ENCODE results near the gene GMDS.

Gene GMDS

GRCh38 chr6:2208468-2208867 lies 36.9 kb downstream of the GMDS start:
- no peak overlapping the region for H3K4me3 ChIP-seq (IDR thresholded peaks at IDR 0.05; ENCODE audit: insufficient read depth, low read depth, low read length)
- H3K4me1 ChIP-seq (ENCODE audit: low read depth, poor library complexity, severe bottlenecking), result peaks cover 3% of the 10 kb centered on the region
- H3K9ac ChIP-seq, result no peak overlapping the region
- 0 out of 2 replicates have a peak, but pooled peaks cover 4% of the 10 kb centered on the region for H4K20me1 ChIP-seq (ENCODE audit: insufficient read depth)
- no peak overlapping the region for H3K4me2 ChIP-seq
- H3K79me2 ChIP-seq (ENCODE audit: insufficient read depth, low read depth), result no peaks in the 10 kb centered on the region
- H3K27me3 ChIP-seq (ENCODE audit: insufficient read depth, low read depth), result no peaks in the 10 kb centered on the region
- no peaks in the 10 kb centered on the region for H3K36me3 ChIP-seq (ENCODE audit: insufficient read depth)
- no peak for TF ChIP-seq CTCF (conservative IDR thresholded peaks at IDR 0.05; ENCODE audit: low read depth, low read length)
- H3K27ac ChIP-seq, result no peak overlapping the region
- H2AFZ ChIP-seq (ENCODE audit: low read depth), result no peak overlapping the region

- no peaks in the 10 kb centered on the region for H3K27me3 ChIP-seq (ENCODE audit: insufficient read depth, low read depth)
Observed at GRCh38 chr6:2205396-2205795, 40.0 kb downstream of the GMDS start.

GRCh38 chr6:2204272-2204671 lies 41.1 kb downstream of the GMDS start:
- no peak for TF ChIP-seq CTCF (conservative IDR thresholded peaks at IDR 0.05; ENCODE audit: low read depth, low read length)
- Histone ChIP-seq H3K4me1 (ENCODE audit: low read depth, poor library complexity, severe bottlenecking) (no peaks in the 10 kb centered on the region), H2AFZ (ENCODE audit: low read depth) (no peak overlapping the region), H3K27ac (no peak overlapping the region), H3K4me2 (no peak overlapping the region), H3K9ac (no peak overlapping the region), H4K20me1 (ENCODE audit: insufficient read depth) (0 out of 2 replicates have a peak, but pooled peaks cover 4% of the 10 kb centered on the region), H3K27me3 (ENCODE audit: insufficient read depth, low read depth) (no peaks in the 10 kb centered on the region), H3K4me3 (IDR thresholded peaks at IDR 0.05; ENCODE audit: insufficient read depth, low read depth, low read length) (no peak overlapping the region), H3K36me3 (ENCODE audit: insufficient read depth) (no peaks in the 10 kb centered on the region), H3K79me2 (ENCODE audit: insufficient read depth, low read depth) (no peaks in the 10 kb centered on the region)

More at GRCh38 chr6:2205396-2205795, 40.0 kb downstream of the GMDS start:
- H3K79me2 ChIP-seq (ENCODE audit: insufficient read depth, low read depth), result no peaks in the 10 kb centered on the region
- H3K4me3 ChIP-seq (IDR thresholded peaks at IDR 0.05; ENCODE audit: insufficient read depth, low read depth, low read length), result no peak overlapping the region
- no peak overlapping the region for H2AFZ ChIP-seq (ENCODE audit: low read depth)
- no peak overlapping the region for H3K4me2 ChIP-seq
- H3K27ac ChIP-seq, result no peak overlapping the region
- no peak overlapping the region for H3K9ac ChIP-seq
- H3K4me1 ChIP-seq (ENCODE audit: low read depth, poor library complexity, severe bottlenecking), result peaks cover 3% of the 10 kb centered on the region
- no peak for TF ChIP-seq CTCF (conservative IDR thresholded peaks at IDR 0.05; ENCODE audit: low read depth, low read length)
- H4K20me1 ChIP-seq (ENCODE audit: insufficient read depth), result 0 out of 2 replicates have a peak, but pooled peaks cover 4% of the 10 kb centered on the region
- no peaks in the 10 kb centered on the region for H3K36me3 ChIP-seq (ENCODE audit: insufficient read depth)

DNA sequence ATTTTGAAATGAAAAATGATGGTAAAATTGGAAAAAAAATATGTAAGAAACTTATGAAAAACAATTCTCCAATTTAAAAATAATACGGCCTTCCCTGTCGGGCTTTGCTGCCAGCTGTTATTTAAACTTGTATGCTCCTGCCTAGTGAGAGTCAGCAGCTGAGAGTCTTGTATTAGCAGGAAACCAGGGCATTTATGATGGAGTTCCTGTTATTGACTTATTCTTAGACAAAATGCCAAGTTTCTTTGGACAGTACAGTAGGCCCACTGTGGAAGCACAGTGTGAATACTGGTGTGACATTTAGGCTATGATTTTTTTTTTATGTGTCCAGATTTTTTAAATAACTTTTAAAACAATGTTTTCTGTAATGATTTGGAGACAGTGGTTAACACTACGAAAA lies 42.1 kb downstream of the GMDS start:
- no peaks in the 10 kb centered on the region for H3K79me2 ChIP-seq (ENCODE audit: insufficient read depth, low read depth)
- no peaks in the 10 kb centered on the region for H3K36me3 ChIP-seq (ENCODE audit: insufficient read depth)
- TF ChIP-seq CTCF (conservative IDR thresholded peaks at IDR 0.05; ENCODE audit: low read depth, low read length), result no peak
- H3K9ac ChIP-seq, result no peak overlapping the region
- H3K4me3 ChIP-seq (IDR thresholded peaks at IDR 0.05; ENCODE audit: insufficient read depth, low read depth, low read length), result no peak overlapping the region
- H3K27ac ChIP-seq, result no peak overlapping the region
- H3K27me3 ChIP-seq (ENCODE audit: insufficient read depth, low read depth), result no peaks in the 10 kb centered on the region
- no peaks in the 10 kb centered on the region for H4K20me1 ChIP-seq (ENCODE audit: insufficient read depth)
- H3K4me2 ChIP-seq, result no peak overlapping the region
- H2AFZ ChIP-seq (ENCODE audit: low read depth), result no peak overlapping the region
- no peaks in the 10 kb centered on the region for H3K4me1 ChIP-seq (ENCODE audit: low read depth, poor library complexity, severe bottlenecking)

All from KMS-11 (cell line).